ACC112 (cell line): ENCODE data around the gene GRK4.

Experiments used
- H2AFZ ChIP-seq: fragments of 200-600 bp; sonication (generic); one replicate; pipeline ENCODE4 v1.6.0; 2017; ENCODE audit warnings: antibody characterized with exemption, low read length; ENCODE audit not compliant: unreplicated experiment
- H3K27ac ChIP-seq: fragments of 200-600 bp; sonication (generic); 2 replicates; pipeline ENCODE4 v1.5.1; 2014; ENCODE audit warnings: low read depth, mild to moderate bottlenecking, antibody characterized with exemption, low read length, moderate library complexity
- H3K27me3 ChIP-seq: fragments of 200-600 bp; sonication (generic); 2 replicates; pipeline ENCODE4 v1.6.1; 2014; ENCODE audit warnings: mild to moderate bottlenecking, antibody characterized with exemption, low read length, moderate library complexity, mixed read lengths; ENCODE audit not compliant: insufficient read depth
- H3K36me3 ChIP-seq: fragments of 200-600 bp; sonication (generic); 2 replicates; pipeline ENCODE4 v1.6.1; 2016; ENCODE audit warnings: mild to moderate bottlenecking, antibody characterized with exemption, low read length, moderate library complexity, mixed read lengths; ENCODE audit not compliant: insufficient read depth
- H3K4me1 ChIP-seq: fragments of 200-600 bp; sonication (generic); one replicate; pipeline ENCODE4 v1.6.1; 2016; ENCODE audit warnings: low read length, mixed read lengths; ENCODE audit not compliant: insufficient read depth, unreplicated experiment, control insufficient read depth
- H3K4me3 ChIP-seq: fragments of 200-600 bp; sonication (generic); 2 replicates; pipeline ENCODE4 v1.5.1; 2014; ENCODE audit warnings: mild to moderate bottlenecking, low read depth, low read length
- H3K79me2 ChIP-seq: fragments of 200-600 bp; sonication (generic); one replicate; pipeline ENCODE4 v1.6.0; 2016; ENCODE audit warnings: low read length; ENCODE audit not compliant: control insufficient read depth, unreplicated experiment, insufficient read depth

Gene GRK4

DNA sequence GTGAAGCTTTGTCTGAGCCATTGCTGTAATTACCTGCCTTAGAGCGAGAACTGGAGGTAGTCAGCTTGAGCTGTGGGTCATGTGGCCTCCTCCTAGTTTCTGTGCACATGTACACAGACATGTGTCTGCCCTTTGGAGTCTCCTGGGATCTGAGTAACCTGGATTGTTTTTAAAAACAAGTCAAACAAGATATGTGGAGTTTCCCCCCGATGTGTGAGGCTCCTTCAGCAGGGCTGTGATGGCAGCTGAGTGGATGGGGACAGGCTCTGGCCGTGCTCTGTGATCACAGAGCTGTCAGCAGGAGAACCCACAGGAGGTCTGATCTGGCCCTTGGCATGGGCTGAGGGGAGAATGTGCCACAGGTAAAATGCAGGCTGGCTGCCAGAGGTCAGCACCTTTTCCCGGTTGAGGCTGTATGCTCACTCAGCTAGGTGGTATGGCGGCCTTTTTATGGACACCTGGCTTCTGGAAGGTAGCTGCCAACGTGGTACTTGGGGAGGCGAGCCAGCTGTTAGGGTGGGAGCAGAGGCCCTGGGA, 38.5 kb upstream of the GRK4 start:
- no peaks in the 10 kb centered on the region; the same call in 1 of the 2 replicates for H3K36me3 ChIP-seq
- H3K27ac ChIP-seq, result no peak overlapping the region
- H3K79me2 ChIP-seq, result peaks cover 7% of the 10 kb centered on the region

DNA sequence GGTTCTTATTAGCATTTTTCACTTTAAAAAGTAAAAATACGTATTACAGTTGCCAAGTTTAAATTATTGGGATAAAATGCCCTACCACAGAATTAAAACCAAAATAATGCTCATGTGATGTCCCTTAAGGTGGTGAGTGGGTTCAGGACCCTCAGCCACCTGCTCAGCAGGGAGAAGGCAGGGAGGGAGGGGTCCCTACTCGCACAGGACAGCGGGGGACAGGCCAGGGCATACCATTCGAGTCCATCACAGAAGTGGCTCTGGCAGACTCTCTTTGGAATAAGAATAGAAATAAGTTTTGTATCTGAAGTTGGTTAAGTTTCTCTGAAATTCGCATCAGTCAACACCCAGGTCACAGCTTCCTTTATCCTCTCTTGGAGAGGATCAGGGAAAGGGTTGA, 37.9 kb upstream of the GRK4 start:
- H3K4me3 ChIP-seq, result no peak overlapping the region
- H3K36me3 ChIP-seq, result no peaks in the 10 kb centered on the region; the same call in 1 of the 2 replicates

More for the DNA sequence above, 38.5 kb upstream of the GRK4 start:
- peaks cover 6% of the 10 kb centered on the region for H3K4me1 ChIP-seq
- no peaks in the 10 kb centered on the region for H3K27me3 ChIP-seq
- H2AFZ ChIP-seq, result no peak overlapping the region
- no peak overlapping the region for H3K4me3 ChIP-seq

DNA sequence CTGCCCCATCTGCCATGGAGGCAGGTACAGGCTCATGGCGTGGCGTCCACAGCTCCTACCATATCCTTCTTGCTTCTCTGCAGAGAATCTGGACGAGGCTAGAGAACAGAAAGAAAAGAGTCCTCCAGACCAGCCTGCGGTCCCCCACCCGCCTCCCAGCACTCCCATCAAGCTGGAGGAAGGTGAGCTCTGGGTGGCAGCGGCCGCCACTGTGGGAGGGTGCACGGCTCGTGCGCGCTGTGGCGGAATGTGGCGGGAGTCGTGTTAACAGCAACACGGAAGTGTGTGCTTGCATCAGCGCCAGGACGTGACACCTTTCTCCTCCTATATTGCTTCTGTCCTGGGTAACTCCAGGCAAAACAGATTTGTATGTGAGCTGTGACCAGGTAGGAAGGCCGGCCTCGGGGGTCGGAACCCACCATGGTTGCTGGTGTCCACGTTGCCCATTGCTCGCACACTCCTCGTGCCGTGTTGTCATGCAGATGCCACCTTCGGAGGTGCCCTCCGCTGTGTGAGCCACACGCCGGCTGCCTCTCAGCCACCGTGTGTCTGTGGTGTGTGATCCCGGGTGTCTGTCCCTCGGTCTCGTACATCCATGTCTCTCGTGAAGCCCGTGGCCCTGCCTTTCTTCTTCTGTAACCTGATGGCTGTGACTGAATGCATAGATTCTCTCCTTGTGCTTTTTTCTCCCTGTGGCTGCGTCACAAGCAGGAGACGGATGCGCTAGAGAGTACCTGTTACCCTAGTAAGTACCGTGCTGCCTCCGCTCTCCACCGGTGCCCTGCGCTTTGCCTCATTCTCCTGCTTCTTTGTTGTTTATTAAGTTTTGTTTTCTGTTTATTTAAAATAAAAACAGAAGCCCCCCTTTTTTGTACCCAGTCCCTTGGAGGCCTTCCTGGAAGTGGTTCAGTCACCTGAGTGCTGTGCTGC, 37.2 kb upstream of the GRK4 start:
- no peaks in the 10 kb centered on the region for H3K27me3 ChIP-seq
- H3K79me2 ChIP-seq, result peaks cover 7% of the 10 kb centered on the region
- H2AFZ ChIP-seq, result no peak overlapping the region
- H3K4me3 ChIP-seq, result no peak overlapping the region
- no peaks in the 10 kb centered on the region; the same call in 1 of the 2 replicates for H3K36me3 ChIP-seq
- H3K4me1 ChIP-seq, result peaks cover 6% of the 10 kb centered on the region
- no peak overlapping the region for H3K27ac ChIP-seq

More for the DNA sequence above, 37.9 kb upstream of the GRK4 start:
- Histone ChIP-seq H2AFZ (no peak overlapping the region), H3K79me2 (peaks cover 7% of the 10 kb centered on the region), H3K27me3 (no peaks in the 10 kb centered on the region), H3K4me1 (peaks cover 6% of the 10 kb centered on the region), H3K27ac (no peak overlapping the region)

DNA sequence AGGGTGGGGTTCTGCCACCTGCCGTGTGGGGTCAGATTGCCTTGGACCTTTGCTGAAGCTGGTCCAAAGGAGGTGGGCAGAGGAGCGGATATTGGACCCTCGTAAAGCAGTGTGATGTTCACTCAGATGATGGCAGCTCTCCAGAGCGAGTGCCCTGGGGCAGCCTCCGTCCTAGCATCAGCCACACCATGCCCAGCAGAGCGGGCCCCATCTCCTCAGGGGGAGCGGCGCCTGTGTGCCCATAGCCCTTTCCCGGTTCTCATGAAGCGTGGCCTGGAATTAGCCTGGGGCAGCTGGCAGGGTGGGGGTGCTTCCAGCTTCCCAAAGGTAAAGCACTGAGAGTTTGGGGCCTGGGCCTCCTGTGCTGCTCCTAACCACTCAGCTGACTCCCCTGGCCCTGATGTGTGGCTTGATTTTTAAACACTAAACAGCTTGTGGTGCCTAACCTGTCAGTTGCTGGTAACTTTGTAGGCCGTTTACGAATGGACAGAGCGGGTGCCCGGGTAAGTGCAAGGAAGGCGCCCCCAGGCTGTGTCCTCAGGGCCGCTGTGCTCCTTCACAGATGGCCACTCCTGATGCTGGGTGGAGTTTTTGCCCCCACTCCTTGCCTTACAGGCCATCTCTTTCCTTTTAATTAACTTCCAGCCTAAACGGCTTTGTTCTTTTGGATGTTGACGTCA, 36.2 kb upstream of the GRK4 start:
- Histone ChIP-seq H3K36me3 (no peaks in the 10 kb centered on the region; the same call in 1 of the 2 replicates), H3K4me1 (peaks cover 6% of the 10 kb centered on the region)

DNA sequence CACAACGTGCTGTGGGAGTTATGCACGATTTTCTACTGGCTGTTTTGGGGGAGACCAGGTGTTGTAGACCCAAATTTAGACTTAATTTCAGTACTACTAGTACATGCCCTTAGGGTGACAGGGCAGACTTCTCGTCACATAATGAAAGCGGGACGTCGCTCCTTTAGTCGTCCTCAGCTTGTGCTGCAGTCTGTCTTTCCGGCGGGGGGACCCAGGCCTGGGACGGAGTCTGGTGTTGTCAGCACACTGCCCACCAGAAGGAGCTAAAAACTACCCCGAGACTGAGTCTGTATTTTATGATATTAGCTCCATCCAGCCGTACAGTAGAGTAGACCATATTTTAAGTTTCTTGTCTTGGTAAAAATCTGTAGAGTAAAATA, 35.7 kb upstream of the GRK4 start:
- peaks cover 9% of the 10 kb centered on the region for H3K4me1 ChIP-seq
- no peak overlapping the region for H2AFZ ChIP-seq
- H3K4me3 ChIP-seq, result no peak overlapping the region
- H3K27ac ChIP-seq, result no peak overlapping the region
- H3K79me2 ChIP-seq, result peaks cover 7% of the 10 kb centered on the region
- no peaks in the 10 kb centered on the region for H3K27me3 ChIP-seq
- no peaks in the 10 kb centered on the region; the same call in 1 of the 2 replicates for H3K36me3 ChIP-seq

More for the DNA sequence above, 36.2 kb upstream of the GRK4 start:
- no peaks in the 10 kb centered on the region for H3K27me3 ChIP-seq
- H3K27ac ChIP-seq, result no peak overlapping the region
- H2AFZ ChIP-seq, result no peak overlapping the region
- no peak overlapping the region for H3K4me3 ChIP-seq
- peaks cover 7% of the 10 kb centered on the region for H3K79me2 ChIP-seq

DNA sequence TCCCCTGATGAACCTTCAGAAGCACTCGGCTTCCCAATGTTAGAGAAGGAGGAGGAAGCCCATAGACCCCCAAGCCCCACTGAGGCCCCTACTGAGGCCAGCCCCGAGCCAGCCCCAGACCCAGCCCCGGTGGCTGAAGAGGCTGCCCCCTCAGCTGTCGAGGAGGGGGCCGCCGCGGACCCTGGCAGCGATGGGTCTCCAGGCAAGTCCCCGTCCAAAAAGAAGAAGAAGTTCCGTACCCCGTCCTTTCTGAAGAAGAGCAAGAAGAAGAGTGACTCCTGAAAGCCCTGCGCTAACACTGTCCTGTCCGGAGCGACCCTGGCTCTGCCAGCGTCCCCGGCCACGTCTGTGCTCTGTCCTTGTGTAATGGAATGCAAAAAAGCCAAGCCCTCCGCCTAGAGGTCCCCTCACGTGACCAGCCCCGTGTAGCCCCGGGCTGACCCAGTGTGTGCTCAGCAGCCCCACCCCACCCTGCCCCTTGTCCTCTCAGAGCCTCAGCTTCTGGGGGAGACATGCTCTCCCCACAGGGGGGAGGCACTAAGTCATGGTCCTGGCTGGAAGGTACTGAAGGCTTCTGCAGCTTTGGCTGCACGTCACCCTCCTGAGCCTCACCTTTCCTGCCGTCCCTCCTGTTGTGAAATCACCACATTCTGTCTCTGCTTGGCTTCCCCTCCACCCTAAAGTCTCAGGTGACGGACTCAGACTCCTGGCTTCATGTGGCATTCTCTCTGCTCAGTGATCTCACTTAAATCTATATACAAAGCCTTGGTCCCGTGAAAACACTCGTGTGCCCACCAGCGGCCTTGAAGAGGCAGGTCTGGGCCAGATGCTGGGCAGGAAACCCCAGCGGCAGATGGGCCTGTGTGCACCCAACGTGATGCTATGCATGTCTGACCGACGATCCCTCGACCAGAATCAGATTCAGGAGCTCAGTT, 34.9 kb upstream of the GRK4 start:
- no peak overlapping the region for H3K4me3 ChIP-seq
- H3K4me1 ChIP-seq, result peaks cover 11% of the 10 kb centered on the region
- H3K27ac ChIP-seq, result no peak overlapping the region
- peaks cover 14% of the 10 kb centered on the region for H3K79me2 ChIP-seq
- no peaks in the 10 kb centered on the region for H3K27me3 ChIP-seq
- no peaks in the 10 kb centered on the region; the same call in 1 of the 2 replicates for H3K36me3 ChIP-seq
- no peak overlapping the region for H2AFZ ChIP-seq

DNA sequence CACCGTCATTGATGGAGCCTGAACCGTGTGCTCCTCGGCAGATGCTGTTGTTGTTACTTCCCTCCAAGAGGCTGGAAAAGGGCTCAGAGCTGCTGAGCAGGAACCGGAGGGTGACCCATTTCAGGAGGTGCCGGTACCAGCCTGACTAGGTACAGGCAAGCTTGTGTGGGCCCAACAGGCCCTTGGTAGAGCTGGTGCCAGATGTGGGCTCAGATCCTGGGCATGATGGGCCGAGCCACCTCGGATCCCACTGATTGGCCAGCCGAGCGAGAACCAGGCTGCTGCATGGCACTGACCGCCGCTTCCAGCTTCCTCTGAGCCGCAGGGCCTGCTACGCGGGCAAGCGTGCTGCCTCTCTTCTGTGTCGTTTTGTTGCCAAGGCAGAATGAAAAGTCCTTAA, 33.9 kb upstream of the GRK4 start:
- Histone ChIP-seq H3K4me1 (peaks cover 11% of the 10 kb centered on the region), H3K27me3 (no peaks in the 10 kb centered on the region), H3K4me3 (no peak overlapping the region), H3K27ac (no peak overlapping the region), H3K79me2 (peaks cover 16% of the 10 kb centered on the region), H3K36me3 (no peaks in the 10 kb centered on the region; the same call in 1 of the 2 replicates), H2AFZ (no peak overlapping the region)

DNA sequence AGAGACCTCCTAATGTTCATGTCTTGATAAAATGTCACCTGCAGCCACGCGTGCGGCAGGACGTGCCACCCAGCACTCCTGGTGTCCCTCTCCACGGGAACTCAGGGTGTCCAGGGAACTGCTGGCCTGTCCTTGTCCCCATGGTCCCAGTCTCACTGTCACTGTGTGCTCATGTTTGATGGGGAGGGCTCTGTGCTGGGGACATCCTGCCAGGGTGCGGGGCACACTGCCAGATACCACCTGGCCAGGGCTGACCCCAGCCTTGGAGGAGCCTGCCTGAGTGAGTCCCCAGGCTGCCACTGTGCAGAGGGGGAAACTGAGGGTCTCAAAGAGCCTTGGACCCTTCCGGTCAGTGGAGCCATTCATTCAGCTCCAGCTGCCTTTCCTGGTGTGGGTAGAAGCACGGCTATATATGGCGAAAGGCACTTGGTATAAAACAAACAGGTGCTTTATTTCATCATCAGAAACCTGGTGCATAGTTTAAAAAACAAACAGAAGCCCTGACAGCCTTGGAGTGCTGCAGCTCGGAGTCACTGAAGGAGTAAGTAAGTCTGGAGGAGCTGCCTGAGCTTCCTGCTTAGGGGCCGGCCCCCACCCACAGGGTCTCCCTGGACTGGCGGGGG, 33.1 kb upstream of the GRK4 start:
- Histone ChIP-seq H3K36me3 (no peaks in the 10 kb centered on the region; the same call in 1 of the 2 replicates), H2AFZ (no peak overlapping the region), H3K27ac (no peak overlapping the region), H3K4me3 (no peak overlapping the region), H3K27me3 (no peaks in the 10 kb centered on the region), H3K79me2 (peaks cover 16% of the 10 kb centered on the region), H3K4me1 (peaks cover 11% of the 10 kb centered on the region)

DNA sequence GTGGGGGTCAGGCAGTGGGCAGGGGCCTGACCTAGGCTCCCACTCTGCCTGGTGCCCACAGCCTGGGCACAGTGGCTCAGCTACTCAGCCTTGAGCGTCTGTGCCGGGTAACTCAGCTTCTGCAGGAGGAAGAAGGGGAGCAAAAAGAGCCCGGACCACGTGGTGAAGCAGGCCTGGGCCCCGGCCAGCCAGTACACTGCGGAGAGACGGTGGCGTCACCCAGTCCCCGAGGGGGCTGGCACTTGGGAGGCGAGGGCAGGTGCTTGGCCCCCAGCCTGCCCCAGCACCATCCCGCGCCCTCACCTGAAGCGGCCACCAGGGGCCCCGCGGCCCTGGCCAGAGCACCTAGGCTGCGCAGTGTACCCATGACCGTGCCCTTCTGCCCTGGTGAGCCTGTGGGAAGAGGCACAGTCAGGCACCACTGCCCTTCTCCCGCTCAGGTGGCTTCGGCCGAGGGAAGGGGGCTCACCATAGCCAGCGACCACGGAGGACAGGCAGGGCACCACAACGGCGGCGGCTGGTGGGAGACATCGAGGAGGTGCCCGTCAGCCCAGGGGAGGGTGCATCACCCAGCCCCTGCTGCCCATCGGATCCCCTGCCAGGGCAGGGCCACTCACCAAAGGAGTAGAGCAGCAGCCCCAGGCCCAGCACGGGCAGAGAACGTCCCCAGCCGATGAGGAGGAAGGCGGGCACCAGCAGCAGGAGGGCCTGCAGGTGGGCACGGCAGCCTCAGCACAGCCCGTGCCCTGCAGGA, 32.4 kb upstream of the GRK4 start:
- H2AFZ ChIP-seq, result no peak overlapping the region
- H3K4me1 ChIP-seq, result peaks cover 17% of the 10 kb centered on the region
- no peak overlapping the region for H3K4me3 ChIP-seq
- no peaks in the 10 kb centered on the region; the same call in 1 of the 2 replicates for H3K36me3 ChIP-seq
- peaks cover 19% of the 10 kb centered on the region for H3K79me2 ChIP-seq
- H3K27ac ChIP-seq, result no peak overlapping the region
- no peaks in the 10 kb centered on the region for H3K27me3 ChIP-seq
